ENCODE data around the gene AVPI1.

DNA sequence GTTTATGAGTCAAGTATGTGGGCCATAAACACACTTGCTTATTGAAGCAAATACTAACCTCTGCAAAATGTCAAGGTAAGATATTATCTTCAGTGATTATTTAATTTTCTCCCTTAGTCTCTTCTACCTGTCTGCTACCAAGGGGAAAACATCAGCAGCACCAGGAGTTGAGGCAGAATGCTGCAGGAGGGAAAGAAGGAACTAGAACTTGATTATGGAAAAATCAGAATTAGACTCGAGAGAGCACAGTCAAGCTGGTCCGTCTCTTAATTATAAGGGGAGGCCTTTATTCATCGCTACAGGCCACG is 45.0 kb upstream of the AVPI1 start:
- TF ChIP-seq, protein P1, sequence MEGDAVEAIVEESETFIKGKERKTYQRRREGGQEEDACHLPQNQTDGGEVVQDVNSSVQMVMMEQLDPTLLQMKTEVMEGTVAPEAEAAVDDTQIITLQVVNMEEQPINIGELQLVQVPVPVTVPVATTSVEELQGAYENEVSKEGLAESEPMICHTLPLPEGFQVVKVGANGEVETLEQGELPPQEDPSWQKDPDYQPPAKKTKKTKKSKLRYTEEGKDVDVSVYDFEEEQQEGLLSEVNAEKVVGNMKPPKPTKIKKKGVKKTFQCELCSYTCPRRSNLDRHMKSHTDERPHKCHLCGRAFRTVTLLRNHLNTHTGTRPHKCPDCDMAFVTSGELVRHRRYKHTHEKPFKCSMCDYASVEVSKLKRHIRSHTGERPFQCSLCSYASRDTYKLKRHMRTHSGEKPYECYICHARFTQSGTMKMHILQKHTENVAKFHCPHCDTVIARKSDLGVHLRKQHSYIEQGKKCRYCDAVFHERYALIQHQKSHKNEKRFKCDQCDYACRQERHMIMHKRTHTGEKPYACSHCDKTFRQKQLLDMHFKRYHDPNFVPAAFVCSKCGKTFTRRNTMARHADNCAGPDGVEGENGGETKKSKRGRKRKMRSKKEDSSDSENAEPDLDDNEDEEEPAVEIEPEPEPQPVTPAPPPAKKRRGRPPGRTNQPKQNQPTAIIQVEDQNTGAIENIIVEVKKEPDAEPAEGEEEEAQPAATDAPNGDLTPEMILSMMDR (conservative IDR thresholded peaks at IDR 0.05; ENCODE audit: low read depth in 2 of 2) = no peak
- TF ChIP-seq JUNB (IDR thresholded peaks at IDR 0.05; ENCODE audit: unreplicated experiment) (no peak), EZH2phosphoT487 (IDR thresholded peaks at IDR 0.05; ENCODE audit: unreplicated experiment) (no peak), POLR2AphosphoS5 (IDR thresholded peaks at IDR 0.05; ENCODE audit: low read depth) (no peak), ZNF114 (CRISPR knock-in tag; IDR thresholded peaks at IDR 0.05) (no peak), EZH2 (IDR thresholded peaks at IDR 0.05; ENCODE audit: low read depth, unreplicated experiment) (no peak), NANOG (IDR thresholded peaks at IDR 0.05; ENCODE audit: borderline replicate concordance) (no peak), ETS1 (IDR thresholded peaks at IDR 0.05) (no peak), ZNF331 (CRISPR knock-in tag; IDR thresholded peaks at IDR 0.05; ENCODE audit: low read depth) (no peak)

Measured in GM23338 (cell line).